DOHH2 (cell line): ENCODE data around the gene MGMT.

Experiments used
- EZH2phosphoT487 ChIP-seq: fragments of 200-600 bp; sonication (generic); IDR thresholded peaks from 2 replicates; pipeline ENCODE4 v1.6.1; 2017; ENCODE audit warnings: borderline replicate concordance, mild to moderate bottlenecking, antibody characterized with exemption, low read length, moderate library complexity, mixed read lengths
- TF ChIP-seq, protein P1 (sequence below): fragments of 200-600 bp; sonication (generic); IDR thresholded peaks from one replicate; pipeline ENCODE4 v1.5.1; 2014; ENCODE audit warnings: antibody characterized with exemption, mild to moderate bottlenecking, low read depth, low read length; ENCODE audit not compliant: poor library complexity, severe bottlenecking

DNA sequence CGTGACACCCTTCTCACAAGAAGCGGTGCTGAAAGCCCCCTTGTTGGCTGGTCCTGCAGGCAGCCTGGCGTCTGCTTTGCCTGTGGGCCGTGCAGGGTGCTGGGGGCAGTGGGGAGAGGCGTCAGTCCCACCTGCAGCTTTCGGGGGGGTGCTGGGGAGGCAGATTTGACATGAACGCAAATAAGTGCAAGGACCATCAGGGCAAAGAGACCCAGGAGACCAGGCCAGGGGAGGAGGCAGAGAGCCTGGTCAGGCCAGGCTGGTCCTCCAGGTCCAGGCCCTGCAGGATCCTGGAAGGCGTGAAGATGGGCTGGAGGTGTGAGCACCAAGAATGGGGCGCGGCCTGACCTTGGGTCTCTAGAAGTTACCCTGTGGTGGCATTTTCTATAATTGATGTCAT, 81.6 kb downstream of the MGMT start:
- TF ChIP-seq, protein P1, sequence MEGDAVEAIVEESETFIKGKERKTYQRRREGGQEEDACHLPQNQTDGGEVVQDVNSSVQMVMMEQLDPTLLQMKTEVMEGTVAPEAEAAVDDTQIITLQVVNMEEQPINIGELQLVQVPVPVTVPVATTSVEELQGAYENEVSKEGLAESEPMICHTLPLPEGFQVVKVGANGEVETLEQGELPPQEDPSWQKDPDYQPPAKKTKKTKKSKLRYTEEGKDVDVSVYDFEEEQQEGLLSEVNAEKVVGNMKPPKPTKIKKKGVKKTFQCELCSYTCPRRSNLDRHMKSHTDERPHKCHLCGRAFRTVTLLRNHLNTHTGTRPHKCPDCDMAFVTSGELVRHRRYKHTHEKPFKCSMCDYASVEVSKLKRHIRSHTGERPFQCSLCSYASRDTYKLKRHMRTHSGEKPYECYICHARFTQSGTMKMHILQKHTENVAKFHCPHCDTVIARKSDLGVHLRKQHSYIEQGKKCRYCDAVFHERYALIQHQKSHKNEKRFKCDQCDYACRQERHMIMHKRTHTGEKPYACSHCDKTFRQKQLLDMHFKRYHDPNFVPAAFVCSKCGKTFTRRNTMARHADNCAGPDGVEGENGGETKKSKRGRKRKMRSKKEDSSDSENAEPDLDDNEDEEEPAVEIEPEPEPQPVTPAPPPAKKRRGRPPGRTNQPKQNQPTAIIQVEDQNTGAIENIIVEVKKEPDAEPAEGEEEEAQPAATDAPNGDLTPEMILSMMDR, result no peak
- no peak for TF ChIP-seq EZH2phosphoT487
